Activated CD8-positive, alpha-beta memory T cell treated with anti-CD3 and anti-CD28 coated beads for 1 hour (primary cell): Measurements from ENCODE around the gene MB21D2.

Experiments
- DNase-seq, 2 donors: peaks; one replicate each; pipeline ENCODE4 v3.0.0-alpha.2; 2020; ENCODE audit warnings: low read depth in 1 of 2; ENCODE audit errors: extremely low read depth in 1 of 2

The MB21D2 gene

DNA sequence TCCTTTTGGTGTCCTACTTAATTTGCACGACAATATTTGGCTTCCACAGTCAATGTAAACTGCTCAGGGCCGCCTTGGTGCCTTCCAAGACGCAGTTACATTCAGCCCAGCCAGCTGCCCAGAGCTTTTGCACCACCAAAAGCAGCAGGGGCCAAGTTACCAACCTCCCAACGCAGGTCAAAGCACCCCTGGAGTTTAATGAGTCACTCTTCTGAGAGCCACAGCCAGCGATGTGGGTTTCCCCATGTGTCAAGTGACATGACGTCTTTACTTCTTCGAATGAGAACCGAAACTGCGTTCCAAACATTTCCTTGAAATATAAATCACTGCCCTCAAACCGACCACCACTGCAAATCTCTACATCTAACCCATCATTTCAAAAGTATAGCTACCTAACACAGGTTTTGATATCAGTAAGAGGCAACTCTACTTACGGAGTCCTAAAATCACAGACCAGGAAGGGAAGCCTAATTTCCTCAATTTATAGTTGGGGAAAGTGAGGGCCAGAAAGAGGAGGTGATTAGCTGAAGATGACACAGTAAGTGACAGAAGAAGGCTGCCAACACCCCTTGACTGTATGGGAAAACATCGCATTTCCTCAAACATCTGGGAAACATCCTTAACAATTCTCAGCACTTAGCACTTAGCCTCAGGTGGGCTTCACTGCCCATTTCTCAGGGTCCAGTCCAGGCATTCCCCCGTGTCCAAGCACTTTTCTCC is 24.5 kb downstream of the MB21D2 start:
- no peak for DNase-seq

DNA sequence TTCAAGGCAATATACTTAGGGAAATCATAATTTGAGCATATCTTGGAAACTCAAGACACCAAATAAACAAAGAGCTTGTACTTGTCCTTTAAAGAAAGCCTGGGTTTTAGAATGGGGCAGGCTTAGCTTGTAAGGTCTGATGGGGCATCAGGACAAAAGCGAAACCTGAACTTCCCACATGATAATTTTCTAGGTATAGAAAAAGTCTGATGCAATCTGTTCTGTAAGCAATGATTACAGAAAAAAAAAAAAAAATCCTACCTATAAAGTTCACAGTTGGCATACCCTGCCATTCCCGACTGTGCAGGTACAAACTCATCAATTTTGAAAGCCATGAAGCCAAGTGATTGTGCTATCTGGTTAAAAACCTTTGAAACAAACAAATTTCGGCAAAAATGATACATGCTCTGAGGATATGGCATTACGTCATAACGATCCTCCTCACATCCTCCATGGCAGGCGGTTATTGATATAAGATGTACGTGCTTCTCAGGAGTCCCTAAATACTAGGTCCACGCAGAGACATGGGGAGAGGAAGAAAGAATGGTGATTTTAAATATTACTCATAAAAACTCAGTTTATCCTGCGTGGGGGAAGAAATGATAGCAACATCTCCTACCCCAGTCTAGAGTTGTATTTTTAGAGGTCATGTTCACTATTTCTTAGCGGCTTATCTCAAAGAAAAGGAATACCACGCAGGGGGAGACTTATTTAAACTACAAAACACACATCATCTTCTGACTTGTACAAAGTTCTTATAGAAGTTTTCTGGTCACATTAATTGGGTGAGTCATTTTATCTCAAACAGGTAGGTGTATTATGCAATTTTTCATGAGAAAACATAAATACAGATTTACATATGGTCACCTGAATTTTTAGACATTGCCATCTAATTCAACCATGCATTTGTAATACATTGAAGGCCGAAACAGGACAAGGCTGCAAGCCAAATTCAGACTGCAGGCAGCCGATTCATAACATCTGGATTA is 27.0 kb downstream of the MB21D2 start:
- DNase-seq, result no peak

DNA sequence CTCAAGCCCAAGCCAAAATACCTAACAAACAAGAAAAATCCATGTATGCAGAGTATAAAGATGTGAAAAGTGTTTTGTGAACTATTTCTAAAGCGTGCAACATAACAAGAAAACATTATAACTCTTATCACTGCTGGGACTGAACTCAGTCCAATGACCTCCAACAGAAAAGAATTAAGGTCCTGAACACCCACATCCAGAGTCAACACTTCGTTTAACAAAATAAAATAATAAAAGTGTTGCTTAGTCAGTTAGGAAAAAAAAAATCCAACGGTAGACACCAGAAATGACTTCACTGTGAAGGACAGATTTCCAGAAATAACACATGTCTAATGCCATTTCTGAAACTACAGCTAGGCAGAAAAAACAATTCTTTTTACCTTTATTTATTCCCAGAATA is 28.0 kb downstream of the MB21D2 start:
- no peak for DNase-seq

DNA sequence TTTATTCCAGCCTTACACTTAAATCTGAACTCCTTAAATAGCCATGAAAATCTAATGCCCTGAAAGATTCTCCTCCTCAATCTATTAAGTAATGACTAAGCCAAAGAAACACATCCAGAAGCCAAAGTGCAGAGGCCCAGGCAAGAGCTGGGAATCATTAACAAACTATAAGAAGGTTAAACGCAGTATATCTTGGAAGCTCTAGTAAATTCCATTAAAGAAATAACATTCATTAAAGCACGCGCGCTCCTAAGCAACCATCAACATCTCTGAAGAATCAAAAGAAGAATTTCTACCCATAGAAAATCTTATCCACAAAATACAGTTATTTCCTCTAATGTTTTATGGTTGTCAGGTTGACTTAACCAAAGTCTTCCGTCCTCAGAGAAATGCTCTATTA is 29.5 kb downstream of the MB21D2 start:
- DNase-seq, result no peak

DNA sequence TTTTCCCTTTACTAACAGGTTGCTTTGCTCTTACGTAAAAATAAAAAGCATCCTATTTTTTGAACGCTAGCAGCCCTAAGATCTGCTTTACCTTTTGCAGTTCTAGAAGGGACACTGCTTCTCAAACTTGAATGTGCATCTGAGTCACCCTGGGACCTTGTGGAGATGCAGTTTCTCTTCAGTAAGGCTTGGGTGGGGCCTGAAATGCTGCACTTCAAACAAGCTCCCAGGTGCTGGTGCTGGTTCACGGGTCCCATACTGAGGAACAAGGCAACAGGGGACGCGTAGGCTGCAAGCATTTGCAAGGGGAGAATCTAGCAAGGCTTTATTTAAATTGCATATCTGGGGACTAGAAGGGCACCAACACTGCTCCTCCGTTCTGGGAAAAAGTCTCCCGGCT is 30.0 kb downstream of the MB21D2 start:
- no peak for DNase-seq

DNA sequence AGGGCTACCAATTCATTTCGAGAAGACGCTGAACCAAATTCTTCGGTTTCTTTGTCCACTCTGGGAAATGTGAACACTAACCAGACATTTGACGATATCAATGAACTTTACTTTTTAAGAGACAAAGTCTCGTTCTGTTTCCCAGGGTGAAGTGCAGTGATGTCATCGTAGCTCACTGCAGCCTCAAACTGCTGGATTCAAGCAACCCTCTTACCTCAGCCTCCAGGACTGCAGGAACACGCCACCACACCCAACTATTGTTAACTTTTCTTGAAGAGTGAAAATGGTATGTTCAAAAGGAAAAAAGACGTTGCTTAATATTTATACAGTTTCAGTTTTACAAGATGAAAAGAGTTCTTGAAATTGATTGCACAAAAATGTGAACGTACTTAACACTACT is 30.6 kb downstream of the MB21D2 start:
- DNase-seq, result no peak

DNA sequence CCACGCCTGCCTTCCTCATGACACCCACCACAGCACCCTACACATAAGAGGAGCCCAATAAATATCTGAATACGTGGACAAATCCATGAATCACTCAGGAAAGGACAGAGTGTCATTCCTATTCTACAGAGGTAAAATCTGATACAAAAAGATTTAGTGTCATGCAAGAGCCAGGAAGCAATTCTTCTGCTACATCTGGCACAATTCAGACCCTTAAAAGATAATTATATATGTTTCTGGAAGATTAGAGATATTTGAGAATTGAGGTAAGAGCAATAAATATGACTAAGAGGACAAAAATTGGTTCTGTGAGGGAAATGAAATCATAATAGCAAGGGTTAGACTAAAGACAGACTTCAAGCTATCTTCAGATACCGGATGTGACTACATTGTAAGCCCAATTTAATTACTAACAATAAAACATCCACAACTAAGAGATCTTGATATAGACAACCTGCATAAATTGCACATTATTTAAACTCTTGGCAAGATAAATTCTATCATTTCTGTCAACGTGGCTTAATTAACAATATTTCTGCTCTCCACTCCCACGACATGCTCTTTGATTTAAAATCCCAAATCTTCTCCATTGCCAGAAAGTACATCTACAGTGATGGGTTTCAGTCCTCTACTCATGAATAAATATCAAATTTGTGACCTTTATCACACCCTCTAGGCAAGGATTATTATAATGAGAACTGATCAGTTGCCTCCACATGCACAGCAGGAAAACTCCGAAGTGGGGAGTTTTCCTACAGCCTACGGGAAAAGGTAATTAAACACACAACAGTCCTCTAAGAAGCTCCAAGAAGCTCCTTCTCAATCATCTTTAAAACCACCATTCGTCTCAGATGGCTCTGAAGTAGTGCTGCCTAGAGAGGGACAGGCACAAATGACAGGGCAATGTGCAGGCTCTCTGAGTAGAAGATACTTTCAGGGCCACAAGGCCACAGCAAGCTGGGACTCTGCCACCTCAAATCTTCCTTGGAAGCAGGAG is 32.6 kb downstream of the MB21D2 start:
- DNase-seq, result no peak

DNA sequence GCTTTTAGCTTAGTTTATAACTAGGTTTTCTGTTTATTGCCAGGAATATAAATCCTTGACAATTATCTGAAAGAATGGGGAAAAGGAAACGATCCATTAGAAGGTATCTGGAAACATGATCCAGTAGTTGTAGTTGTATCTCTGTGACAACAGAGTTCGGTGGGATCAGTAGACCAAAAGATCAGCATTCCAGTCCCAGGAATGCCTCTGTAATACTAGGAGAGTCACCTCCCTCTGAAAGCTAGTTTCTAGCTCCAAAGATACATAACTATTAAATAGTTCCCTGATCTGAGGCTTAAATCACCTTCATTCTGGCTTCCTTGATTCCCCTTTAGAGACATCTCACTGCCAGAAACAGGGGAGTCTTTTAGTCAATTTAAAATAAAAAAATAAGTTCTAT is 34.1 kb downstream of the MB21D2 start:
- no peak for DNase-seq

DNA sequence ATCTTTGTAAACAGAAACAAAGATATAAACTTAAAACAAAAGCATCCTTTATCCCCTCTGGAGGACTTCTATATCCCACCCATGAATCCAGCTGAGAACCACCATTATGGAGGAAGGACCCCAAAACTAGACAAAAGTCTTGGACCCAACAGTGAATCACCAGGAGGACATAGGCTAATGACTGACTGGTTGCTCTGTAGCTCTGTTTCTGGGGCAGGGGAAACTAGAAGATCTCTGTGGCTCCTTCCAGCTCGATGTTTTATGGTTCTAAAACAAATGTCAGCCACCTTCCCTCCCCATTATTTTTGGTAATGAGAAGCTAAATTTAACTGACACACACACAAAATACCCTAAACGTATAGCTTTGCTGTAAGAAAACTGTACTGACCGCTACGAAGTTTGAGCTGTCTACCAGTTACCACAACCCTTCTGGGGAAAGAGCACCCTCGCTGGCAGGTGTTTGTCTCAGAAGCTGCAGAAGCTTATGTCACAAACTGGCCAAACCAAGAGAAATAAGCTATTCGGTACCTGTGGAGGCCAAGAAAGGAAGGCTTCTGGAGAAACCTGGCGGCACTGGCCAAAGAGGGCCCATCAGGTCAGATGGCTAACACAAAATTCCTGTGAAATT is 36.4 kb downstream of the MB21D2 start:
- no peak for DNase-seq

DNA sequence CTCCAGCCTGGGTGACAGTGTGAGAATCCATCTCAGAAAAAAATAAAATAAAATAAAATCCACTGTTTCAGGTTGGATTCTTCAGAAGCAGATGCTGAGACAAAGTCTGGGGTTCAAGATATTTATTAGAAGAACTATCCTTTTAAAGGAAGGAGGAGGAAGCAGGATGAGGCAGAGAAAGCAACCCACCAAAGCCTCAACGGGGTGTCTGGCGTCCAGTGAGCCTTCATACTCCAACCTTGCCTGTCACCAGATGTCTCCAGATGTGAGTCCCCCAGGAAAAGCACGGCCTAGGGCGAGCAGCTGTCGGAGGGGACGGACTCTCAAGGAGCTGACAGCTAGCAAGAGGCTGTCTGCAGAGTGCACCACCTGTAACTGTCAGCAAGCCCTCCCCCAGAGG is 37.3 kb downstream of the MB21D2 start:
- no peak for DNase-seq

DNA sequence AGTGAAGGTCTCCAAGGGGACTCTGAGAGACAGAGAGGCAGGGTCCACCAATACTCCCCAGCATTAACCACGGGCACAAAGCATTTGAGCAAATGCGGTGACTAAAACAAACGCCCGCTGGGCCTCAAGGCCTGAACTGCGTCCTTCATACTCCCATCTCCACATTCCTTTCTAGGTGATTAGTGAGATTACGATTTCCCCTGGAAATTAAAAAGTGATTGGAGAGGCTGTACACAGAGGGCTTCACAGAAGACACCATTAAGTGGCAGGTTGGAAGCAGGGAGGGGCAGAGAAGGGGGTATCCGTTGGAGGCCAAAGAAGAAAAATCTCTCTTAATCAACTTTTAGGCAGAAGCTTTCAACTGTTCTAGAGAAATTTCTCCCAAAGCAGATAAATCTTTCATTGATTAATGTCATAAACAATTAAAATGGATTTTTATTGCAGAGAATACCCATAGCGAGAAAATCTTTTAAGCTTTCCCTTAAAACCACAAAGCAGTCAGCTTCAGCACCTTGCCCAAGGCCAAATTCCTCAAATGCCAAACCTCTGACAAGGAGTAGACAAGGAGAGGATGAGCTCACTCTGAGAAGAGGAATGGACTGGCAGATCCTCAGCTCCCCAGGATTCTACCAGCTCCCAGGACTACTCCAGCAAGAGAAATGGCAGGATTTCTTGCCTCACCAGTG is 38.2 kb downstream of the MB21D2 start:
- DNase-seq, result no peak

DNA sequence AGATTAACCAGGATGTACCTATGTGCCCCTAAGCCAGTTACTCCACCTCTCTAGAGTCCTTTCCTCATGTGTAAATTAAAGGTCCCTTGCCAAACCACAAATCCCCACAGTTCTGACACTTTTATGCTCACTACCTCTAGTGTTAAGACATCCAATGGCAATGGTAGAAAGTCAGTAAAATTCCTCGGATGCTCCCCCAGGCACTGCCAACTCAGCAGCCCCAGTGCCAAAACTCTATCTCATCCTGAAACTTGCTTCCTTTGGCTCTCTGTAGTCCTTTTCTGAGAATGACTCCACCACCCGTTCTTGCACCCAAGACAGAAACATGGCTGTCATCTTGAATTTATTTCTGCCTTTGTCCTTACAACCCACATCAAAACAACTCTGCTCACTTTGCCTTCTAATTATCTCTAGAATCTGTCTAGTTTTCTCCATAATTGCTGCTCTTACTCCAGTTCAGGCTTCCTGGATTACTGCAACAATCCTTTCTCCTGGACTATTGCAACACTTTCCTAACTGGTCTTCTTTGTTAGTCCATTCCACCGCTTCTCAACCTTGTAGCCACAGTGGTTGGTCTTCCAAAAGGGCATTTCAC is 41.6 kb downstream of the MB21D2 start:
- DNase-seq, result no peak

DNA sequence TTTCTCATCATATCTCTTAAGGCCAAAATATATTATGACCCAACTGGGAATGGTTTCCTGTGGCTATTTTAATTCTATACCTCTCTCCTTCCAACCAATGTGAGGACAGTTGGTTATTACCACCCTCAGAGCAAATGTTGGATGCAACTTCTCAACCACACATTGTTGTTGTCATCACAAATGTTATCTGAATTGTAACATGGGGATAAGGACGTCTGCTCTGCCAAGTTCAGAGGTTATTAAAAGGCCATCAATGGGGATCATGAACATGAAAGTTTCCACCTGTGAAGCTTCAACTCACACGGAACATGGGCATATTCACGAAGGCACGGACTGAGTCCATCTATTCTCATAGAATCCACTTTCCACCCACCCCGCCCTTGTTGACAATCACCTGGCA is 46.8 kb downstream of the MB21D2 start:
- no peak for DNase-seq

DNA sequence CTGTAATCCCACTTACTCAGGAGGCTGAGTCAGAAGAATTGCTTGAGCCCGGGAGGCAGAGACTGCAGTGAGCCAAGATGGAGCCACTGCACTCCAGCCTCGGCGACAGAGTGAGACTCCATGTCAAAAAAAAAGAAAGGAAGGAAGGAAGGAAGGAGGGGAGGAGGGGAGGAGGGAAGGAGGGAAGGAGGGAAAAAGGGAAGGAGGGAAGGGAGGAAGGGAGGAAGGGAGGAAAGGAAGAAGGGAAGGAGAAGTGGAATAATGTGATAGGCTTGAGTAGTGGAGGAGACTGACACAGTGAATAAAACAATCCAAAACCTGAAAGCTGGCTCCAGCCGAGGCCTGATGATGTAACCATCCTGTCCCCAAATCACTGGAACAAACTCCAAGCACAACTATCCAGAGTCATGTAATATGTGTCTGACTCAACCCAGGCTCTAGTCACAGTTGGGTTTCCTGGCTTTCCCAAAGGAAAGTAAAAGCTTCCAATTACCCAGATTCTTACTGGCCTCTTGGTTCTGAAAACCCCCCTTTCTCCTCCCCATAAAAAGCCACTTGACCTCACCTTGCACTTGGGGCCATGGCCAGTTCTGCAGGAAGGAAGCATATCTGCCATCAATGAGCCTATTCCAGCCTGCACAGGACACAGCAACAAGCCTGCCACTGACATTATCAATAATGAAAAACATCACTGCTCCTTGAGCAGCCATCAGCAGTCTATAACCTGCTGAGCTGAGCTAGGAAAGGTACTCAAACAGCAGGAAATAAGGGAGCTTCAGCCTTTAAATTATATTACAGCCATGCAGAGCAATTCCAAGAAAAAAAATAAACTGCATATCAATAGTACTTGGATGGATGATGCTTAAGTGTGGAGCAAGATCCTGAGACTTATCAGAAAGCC is 48.3 kb downstream of the MB21D2 start:
- no peak for DNase-seq

DNA sequence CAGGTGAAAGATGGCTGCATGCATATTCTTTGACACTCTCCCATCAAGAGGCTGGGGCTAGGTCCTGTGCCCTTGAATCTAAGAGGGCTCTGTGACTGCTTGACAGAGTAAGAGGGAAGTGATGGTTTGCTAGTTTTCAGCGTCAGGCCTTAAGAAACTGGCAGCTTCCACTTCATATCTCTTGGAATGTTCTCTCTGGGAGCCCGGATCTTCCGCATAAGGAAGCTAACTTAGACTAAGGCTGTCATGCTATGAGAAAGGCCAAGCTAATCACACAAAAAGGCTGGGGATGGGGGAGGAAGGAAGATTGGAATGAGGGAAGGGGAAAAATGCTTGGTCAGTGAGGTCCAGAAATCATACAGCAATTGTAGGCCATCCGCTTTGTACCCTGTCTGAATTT is 50.0 kb downstream of the MB21D2 start:
- no peak for DNase-seq

DNA sequence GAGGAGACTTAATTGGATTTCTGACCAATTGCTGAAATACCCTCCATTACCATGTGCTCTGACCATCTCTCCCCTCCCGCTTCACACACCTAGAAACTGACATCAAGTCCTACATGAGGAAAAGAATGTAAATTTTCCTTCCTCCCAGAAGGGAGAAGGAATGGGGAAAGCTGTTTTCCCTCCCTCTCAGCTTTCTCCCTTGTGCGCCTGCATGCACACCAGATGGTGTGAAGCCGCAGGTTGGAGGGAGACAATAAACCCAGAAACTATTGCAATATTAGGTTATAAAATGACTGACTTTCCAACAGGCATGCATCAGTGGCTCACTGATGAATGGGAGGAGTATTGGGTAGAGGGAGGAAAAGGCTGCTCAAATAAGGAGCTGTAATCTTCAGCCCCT is 50.9 kb downstream of the MB21D2 start:
- DNase-seq, result no peak

DNA sequence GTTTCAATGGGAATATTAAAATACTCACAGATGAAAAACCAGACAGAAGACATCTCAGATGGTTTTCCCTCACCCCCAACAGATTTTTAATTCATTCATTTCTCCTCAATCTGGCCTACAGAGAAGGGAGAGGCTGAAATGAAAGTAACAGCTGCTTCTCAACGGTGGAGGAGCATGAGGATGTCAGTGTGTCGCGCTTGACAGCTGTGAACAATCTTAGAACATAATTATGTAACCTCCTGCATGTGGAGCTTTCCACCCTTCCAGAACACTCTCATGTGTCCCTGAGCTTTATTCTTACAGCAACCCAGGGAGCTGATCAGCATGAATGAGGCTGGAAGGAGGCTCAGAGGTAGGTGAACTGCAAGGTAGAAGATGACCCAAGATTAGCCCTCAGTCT is 52.7 kb downstream of the MB21D2 start:
- DNase-seq, result no peak

DNA sequence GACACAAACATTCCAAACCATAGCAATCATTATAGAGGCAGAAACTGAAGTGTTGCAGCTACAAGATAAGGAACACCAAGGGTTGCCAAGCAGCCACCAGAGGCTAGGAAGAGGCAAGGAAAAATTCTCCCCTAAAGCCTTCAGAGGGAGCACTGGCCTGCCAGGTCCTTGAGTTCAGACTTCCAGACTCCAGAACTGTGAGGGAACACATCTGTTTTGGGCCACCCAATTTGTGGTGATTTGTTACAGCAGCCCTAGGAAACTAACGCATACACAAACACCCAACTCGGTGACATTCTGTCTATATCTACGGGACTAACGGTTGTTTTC is 54.6 kb downstream of the MB21D2 start:
- no peak for DNase-seq
